HG03175 (cell line): Measurements from ENCODE around the gene ELOB.

Source experiments
- ATAC-seq: cut with Tn5 transposase; IDR thresholded peaks from one replicate; pipeline ENCODE4 v1.9.1; 2021; ENCODE audit warnings: mild to moderate bottlenecking, moderate library complexity; ENCODE audit not compliant: unreplicated experiment

Gene ELOB

DNA sequence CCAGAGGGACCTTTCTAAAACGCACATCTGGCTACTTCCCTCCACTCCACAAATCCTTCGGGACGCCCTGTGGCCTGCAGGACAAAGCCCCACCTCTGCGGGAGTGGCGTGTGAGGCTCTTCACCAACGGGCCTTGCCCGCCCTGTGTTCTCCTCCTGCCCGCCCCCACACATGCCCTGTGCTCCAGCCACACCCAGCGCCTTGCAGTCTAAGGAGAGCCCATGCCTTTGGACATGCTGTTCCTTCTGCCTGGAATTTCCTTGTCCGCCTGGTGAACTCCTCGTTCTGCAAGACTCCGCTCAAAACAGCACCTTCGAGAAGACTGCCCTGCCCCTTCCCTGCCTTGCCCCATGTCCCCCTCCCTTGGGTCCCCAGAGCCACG lies 7.4 kb downstream of the ELOB start:
- ATAC-seq: no peak

DNA sequence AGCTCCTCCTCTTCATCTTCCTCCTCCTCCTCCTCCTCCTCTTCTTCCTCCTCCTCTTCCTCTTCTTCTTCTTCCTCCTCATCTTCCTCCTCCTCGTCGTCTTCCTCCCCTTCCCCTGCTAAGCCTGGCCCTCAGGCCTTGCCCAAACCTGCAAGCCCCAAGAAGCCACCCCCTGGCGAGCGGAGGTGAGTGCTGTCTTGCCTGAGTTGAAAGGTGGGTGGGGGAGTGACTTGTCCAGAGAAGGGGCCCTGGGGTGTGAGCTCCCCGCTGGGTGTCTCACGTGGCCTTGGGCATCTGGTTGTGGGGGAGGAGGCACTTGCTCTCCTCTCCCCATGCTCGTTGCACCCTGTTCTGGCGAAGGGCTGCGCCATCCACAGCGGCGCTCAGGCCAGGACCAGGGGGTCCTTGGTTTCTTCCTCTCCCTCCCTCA lies 8.0 kb downstream of the ELOB start:
- ATAC-seq: no peak

DNA sequence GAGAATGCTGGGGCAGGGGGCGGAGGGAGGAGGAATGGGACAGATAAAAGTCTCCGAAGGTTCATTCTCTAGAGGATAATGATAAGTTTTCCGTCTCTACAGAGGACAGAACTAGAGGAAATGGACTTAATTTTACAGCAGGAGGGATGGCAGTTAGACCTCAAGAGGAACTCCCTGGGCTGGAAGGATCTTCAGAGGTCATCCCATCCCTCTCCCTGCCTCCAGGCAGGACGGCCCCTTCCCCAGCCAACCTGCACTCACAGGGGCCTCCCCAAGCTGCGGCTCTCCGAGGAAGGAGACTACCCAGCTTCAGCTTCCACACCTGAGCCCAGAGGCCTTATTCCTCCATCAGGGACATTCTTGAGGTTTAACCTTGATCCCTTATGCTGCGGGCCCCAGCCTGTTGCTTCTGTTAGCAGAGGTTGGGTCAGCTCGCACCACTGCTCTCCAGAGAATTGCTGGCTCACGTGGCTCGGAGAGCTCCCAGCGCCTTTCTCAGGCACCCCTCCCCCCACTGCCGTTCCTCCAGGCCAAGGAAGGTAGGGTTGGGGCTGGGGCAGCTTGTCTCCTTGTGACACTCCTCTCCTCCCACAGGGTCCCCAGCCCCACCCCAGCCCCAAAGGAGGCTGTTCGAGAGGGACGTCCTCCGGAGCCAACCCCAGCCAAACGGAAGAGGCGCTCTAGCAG lies 8.5 kb downstream of the ELOB start:
- no peak for ATAC-seq

- no peak for ATAC-seq
Observed at GRCh38 chr16:2767891-2768290, 9.2 kb downstream of the ELOB start.

DNA sequence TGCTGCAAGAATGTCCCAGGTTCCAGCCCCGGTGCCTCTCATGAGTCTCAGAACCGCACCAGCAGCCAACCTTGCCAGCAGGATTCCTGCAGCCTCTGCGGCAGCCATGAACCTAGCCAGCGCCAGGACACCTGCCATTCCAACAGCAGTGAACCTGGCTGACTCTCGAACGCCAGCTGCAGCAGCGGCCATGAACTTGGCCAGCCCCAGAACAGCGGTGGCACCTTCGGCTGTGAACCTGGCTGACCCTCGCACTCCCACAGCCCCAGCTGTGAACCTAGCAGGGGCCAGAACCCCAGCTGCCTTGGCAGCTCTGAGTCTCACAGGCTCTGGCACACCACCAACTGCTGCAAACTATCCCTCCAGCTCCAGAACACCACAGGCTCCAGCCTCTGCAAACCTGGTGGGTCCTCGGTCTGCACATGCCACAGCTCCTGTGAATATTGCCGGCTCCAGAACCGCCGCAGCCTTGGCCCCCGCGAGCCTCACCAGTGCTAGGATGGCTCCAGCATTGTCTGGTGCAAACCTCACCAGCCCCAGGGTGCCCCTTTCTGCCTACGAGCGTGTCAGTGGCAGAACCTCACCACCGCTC lies 9.8 kb downstream of the ELOB start:
- ATAC-seq: no peak

DNA sequence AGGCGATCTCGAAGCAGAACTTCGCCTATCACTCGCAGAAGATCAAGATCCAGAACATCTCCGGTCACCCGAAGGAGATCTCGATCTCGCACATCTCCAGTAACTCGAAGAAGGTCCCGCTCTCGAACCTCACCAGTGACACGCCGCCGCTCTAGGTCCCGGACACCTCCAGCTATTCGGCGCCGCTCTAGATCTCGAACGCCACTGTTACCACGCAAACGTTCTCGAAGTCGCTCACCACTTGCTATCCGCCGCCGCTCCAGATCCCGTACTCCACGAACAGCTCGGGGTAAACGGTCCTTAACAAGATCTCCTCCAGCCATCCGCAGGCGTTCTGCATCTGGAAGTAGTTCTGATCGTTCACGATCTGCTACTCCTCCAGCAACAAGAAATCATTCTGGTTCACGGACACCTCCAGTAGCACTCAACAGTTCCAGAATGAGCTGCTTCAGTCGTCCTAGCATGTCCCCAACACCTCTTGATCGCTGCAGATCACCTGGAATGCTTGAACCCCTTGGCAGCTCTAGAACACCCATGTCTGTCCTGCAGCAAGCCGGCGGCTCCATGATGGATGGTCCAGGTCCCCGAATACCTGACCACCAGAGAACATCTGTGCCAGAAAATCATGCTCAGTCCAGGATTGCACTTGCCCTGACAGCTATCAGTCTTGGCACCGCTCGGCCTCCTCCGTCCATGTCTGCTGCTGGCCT lies 10.5 kb downstream of the ELOB start:
- no peak for ATAC-seq

DNA sequence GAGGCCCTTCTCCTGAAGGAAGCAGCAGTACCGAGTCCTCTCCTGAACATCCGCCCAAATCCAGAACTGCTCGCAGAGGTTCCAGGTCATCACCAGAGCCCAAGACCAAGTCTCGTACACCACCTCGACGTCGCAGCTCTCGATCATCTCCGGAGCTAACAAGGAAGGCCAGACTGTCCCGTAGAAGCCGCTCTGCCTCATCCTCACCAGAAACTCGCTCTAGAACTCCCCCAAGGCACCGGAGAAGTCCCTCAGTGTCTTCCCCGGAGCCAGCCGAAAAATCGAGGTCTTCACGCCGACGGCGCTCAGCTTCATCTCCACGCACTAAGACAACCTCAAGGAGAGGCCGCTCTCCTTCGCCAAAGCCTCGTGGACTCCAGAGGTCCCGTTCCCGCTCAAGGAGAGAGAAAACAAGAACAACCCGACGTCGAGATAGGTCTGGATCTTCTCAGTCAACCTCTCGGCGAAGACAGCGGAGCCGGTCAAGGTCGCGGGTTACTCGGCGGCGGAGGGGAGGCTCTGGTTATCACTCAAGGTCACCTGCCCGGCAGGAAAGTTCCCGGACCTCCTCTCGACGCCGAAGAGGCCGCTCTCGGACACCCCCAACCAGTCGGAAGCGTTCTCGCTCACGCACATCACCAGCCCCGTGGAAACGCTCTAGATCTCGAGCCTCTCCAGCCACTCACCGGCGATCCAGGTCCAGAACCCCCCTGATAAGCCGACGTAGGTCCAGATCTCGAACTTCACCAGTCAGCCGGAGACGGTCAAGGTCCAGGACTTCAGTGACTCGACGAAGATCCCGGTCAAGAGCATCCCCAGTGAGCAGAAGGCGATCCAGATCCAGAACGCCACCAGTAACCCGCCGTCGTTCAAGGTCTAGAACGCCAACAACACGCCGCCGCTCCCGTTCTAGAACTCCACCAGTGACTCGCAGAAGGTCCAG lies 11.3 kb downstream of the ELOB start:
- no peak for ATAC-seq

- ATAC-seq: no peak
Observed at GRCh38 chr16:2764718-2765117, 12.4 kb downstream of the ELOB start.

DNA sequence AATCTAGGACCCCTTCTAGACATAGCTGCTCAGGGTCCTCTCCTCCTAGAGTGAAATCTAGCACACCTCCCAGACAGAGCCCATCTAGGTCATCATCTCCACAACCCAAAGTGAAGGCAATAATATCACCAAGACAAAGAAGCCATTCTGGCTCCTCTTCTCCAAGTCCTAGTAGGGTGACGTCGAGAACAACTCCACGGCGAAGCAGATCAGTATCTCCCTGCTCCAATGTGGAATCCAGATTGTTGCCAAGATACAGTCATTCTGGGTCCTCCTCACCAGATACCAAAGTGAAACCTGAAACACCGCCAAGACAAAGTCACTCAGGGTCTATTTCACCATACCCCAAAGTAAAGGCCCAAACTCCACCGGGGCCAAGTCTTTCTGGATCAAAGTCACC lies 13.9 kb downstream of the ELOB start:
- no peak for ATAC-seq

DNA sequence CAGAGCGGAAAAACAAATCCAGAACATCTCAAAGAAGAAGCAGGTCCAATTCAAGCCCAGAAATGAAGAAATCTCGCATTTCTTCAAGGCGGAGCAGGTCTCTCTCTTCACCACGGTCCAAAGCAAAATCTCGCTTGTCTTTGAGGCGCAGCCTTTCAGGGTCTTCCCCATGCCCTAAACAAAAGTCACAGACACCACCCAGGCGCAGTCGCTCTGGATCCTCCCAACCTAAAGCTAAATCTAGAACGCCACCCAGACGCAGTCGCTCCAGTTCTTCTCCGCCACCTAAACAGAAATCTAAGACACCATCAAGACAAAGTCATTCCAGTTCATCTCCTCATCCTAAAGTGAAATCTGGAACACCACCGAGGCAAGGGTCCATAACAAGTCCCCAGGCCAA lies 14.4 kb downstream of the ELOB start:
- no peak for ATAC-seq

DNA sequence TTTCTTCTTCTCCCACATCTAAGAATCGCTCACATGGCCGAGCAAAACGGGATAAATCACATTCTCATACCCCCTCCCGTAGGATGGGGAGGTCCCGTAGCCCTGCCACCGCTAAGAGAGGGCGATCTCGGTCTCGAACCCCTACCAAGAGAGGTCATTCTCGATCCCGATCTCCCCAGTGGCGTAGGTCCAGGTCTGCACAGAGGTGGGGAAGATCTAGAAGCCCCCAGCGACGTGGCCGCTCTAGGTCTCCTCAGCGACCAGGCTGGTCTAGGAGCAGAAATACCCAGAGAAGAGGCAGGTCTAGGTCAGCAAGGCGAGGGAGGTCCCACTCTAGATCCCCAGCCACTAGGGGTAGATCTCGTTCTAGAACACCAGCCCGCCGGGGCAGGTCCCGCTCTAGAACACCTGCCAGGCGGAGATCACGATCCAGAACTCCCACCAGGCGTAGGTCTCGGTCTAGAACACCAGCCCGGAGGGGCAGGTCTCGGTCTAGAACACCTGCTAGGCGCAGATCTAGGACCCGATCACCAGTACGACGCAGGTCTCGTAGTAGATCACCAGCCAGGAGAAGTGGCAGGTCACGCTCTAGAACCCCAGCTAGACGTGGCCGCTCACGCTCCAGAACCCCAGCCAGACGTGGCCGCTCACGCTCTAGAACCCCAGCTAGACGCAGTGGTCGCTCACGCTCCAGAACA lies 15.0 kb downstream of the ELOB start:
- ATAC-seq: no peak

GRCh38 chr16:2761472-2761871 lies 15.6 kb downstream of the ELOB start:
- ATAC-seq: no peak

DNA sequence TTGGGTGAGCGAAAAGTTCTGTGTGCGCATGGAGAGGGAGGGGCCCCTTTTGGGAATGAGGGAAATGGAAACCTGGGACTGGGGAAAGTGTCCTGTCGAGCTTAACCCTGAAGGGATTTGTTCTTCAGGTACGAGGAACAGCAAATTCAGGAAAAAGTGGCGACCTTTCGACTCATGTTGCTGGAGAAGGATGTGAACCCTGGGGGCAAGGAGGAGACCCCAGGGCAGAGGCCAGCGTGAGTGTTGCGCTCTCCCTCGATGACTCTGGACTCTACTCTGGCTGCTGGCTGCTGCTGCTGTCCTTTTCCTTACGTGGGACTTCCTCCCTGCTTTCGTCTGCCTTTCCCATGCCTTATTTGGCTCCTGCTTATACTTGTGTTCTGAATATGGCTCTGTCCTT lies 19.7 kb downstream of the ELOB start:
- ATAC-seq: no peak

DNA sequence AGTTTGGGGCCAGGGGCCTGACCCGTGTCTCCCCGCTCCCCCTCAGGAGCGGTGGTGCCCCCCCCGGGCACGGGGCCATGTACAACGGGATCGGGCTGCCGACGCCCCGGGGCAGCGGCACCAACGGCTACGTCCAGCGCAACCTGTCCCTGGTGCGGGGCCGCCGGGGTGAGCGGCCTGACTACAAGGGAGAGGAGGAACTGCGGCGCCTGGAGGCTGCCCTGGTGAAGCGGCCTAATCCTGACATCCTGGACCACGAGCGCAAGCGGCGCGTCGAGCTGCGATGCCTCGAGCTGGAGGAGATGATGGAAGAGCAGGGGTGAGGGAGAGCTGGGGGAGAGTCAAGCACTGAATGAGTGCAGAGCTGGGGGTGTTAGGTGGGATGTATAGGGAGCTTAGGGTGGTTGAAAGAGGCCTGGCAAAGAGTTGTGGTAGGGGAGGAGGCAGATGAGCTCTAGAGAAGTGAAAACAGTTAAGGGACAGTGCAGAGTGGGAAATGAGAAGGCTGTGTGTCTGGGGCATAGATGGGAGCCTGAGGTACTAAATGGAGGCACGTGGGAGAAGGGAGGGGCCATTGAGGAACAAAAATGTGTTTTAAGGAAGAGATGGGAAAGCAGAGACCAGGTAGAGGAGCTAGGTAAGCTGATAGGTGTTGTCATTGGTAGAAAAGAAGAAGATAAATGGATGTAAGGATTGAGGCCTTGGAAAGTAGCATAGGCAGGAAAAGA lies 20.6 kb downstream of the ELOB start:
- no peak for ATAC-seq

GRCh38 chr16:2755158-2755557 lies 21.9 kb downstream of the ELOB start:
- no peak for ATAC-seq

- no peak for ATAC-seq
Observed at GRCh38 chr16:2753733-2754020, 23.4 kb downstream of the ELOB start.

DNA sequence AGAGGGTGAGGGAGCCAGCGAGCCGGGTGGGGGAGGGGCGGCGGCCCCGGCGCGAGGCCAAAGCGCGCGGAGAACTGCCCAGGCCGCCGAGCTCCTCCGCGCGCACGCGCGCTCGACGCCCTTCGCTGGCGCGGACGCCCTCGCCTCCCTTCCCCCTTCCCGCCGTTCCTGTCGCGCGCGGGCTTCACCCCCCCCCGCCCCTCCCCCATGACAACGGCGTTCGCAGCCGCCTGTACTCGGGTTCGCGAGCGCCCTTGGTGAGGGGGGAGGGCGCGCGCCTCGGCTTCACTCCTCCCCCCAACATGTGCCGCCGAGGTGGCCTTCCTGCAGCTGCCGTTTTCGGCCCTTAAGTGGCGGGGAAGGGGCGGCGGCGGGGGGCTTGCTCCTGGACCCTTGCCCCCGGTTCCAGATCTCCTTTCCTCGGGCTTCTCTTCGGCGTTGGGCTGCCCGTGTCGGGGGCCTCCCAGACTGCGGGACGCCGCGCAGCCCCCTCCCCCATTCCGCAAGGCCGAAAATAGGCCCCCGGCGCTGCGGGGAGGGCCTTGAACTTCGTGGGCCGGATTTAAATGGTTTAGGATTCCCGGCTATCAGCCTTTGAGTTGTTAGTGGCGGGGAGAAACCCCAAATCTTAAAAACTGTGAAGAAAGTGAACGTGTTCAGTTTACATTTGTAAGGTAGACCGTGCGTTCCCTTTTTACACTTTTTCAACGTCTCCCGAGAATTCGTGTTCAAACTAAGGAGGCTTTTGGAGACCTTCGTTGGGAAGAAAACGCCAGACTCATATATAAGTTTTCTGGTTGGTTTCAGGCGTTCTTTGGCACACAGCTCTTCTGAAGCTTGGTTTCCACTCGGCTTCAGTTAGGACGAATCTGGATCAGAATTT lies 24.0 kb downstream of the ELOB start:
- peak; percentile 42 for ATAC-seq

DNA sequence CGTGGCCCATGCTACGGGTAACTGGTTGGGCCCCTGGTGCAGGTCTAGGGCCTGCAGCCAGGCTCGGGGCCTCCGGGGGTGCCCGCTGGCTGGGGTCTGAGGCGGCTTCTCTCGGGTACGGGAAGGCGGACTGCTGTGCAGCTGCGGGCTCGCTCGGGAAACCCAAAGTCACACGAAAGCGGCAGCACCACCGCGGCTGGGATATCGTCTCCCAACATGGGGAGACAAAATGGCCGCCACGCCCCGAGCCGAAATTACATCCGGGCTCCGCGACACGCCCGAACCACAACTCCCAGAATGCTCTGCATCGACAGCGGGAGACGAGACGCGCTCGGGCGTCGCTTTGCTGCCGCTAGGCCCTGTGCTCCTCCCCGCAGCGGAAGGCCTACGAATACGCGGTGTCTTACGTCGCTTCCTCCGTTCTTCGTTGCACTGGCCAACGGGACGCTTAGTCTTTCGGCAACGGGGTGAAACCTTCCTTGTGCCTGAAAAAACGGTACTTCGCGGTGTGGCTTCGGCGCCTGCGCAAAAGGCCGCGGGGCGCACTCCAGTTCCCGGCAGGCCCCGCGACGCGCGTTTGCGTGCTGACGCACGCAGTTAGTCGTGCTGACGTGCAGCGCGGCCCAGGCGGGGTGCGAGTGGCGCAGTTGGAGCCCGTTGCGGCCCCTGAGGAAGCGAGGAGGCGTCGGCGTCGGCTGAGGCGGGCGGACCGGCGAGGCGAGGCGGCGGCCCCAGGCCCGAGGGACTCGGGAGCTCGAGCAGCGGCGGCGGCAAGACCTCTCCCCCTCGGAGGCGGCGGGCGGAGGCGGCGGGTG lies 24.8 kb downstream of the ELOB start, which contains the start of gene SRRM2:
TSS of gene SRRM2 (plus strand) at position 604 of the 815 bp plus-strand sequence. CDS start 3,727 bp downstream, outside the sequence.
- ATAC-seq: peak; percentile 82
